Activated naive CD8-positive, alpha-beta T cell treated with anti-CD3 and anti-CD28 coated beads, Interleukin-2, amount 50 U/mL, for 24 hours (primary cell): ENCODE measurements around the gene GBP6.
"Not testable (repeated sequence)": the region's sequence is repeated elsewhere in the genome, so short reads cannot be mapped to it uniquely, and the experiment has no call there.

Experiments
- ATAC-seq: fragments of 150-1000 bp; cut with Tn5 transposase; one replicate; pipeline ENCODE4 v1.10.0; 2021
- DNase-seq: peaks from one replicate; pipeline ENCODE4 v3.0.0; 2021
- H3K27ac Mint-ChIP-seq: one replicate; pipeline ENCODE4 v1.8.0; 2021; ENCODE audit warnings: mild to moderate bottlenecking, mixed read lengths
- H3K27me3 Mint-ChIP-seq: one replicate; pipeline ENCODE4 v1.8.0; 2021; ENCODE audit warnings: mixed read lengths
- H3K36me3 Mint-ChIP-seq: one replicate; pipeline ENCODE4 v1.8.0; 2021; ENCODE audit warnings: low read depth, mixed read lengths
- H3K4me1 Mint-ChIP-seq: one replicate; pipeline ENCODE4 v1.8.0; 2021; ENCODE audit warnings: mixed read lengths
- H3K4me3 Mint-ChIP-seq: one replicate; pipeline ENCODE4 v1.8.0; 2021; ENCODE audit warnings: mild to moderate bottlenecking, moderate library complexity, mixed read lengths
- H3K9me3 Mint-ChIP-seq: one replicate; pipeline ENCODE4 v1.8.0; 2021; ENCODE audit warnings: mixed read lengths

GBP6 gene

GRCh38 chr1:89394851-89395250 is 31.0 kb downstream of the GBP6 start:
- no peaks in the 10 kb centered on the region for H3K4me1 Mint-ChIP-seq
- no peaks in the 10 kb centered on the region for H3K27me3 Mint-ChIP-seq
- H3K9me3 Mint-ChIP-seq = peaks cover 25% of the 10 kb centered on the region
- ATAC-seq = no peak
- H3K4me3 Mint-ChIP-seq = no peak overlapping the region
- no peak overlapping the region for H3K27ac Mint-ChIP-seq
- no peak for DNase-seq
- H3K36me3 Mint-ChIP-seq = no peaks in the 10 kb centered on the region

- H3K9me3 Mint-ChIP-seq = peaks cover 25% of the 10 kb centered on the region
- H3K27ac Mint-ChIP-seq = no peak overlapping the region
- no peak for DNase-seq
- no peak for ATAC-seq
- no peak overlapping the region for H3K4me3 Mint-ChIP-seq
- H3K36me3 Mint-ChIP-seq = no peaks in the 10 kb centered on the region
- no peaks in the 10 kb centered on the region for H3K27me3 Mint-ChIP-seq
- no peaks in the 10 kb centered on the region for H3K4me1 Mint-ChIP-seq
Observed at GRCh38 chr1:89396902-89397301, 33.0 kb downstream of the GBP6 start.

DNA sequence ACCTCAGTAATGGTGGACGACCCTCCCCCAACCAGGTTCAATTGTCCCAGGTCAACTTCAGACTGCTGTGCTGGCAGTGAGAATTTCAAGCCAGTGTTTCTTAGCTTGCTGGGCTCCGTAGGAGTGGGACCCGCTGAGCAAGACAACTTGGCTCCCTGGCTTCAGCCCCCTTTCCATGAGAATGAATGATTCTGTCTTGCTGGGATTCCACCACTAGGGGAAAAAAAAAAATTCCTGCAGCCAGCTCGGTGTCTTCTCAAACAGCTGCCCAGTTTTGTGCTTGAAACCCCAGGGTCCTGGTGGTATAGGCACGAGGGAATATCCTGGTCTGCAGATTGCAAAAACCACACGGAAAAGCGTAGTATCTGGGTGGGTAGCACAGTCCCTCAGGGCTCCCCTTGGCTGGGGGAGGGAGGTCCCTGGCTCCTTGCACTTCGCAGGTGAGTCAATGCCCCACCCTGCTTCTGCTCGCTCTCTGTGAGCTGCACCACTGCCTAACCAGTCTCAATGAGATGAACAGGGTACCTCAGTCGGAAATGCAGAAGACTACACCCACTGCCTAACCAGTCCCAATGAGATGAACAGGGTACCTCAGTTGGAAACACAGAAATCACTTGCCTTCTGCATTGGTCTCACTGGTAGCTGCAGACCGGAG is 41.5 kb downstream of the GBP6 start:
- Mint-ChIP-seq H3K27me3 (no peaks in the 10 kb centered on the region), H3K36me3 (no peaks in the 10 kb centered on the region), H3K4me3 (no peak overlapping the region), H3K4me1 (peaks cover 23% of the 10 kb centered on the region), H3K27ac (no peak overlapping the region), H3K9me3 (no peaks in the 10 kb centered on the region)
- ATAC-seq (no peak), DNase-seq (no peak)

DNA sequence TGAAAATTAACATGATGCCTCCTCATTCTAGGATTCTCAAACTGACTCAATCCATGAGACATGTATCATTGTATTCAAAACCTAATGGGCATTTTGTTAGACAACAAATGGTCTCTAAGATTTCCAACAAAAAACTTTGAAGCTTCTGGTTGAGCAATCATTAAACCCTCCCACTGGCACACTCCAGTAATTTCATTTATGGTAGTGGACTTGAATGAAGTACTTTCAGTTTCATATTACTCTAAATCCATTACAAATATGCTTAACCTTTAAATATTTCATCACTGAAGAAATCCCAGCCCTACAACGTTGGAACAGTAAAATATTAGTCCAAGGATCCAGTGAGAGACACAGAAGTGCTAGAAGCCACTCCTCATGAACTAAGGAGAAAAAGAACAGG is 43.5 kb downstream of the GBP6 start:
- peak overlapping the region; percentile 73 for H3K4me3 Mint-ChIP-seq

DNA sequence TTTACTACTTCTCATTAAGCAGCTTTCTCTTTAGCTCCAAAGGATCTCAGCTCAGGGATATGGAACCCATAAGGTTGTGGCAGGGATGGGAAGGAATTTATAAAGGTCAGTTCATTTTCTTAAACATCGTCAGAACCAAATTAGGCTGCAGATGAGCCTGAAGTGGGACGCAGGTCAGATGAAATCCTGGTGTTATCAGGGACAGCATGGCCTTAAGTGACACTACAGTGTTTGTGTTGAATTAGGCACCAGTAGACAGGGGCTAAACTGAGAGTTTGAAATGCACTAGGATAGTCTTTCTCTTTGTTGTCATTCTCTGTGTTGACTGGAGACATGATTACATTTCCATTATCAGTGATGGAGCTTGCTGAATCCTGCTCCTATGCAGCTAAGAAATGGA is 43.9 kb downstream of the GBP6 start:
- Mint-ChIP-seq H3K4me1 (peaks cover 23% of the 10 kb centered on the region), H3K27ac (peak overlapping the region; percentile 69), H3K4me3 (peak overlapping the region; percentile 73)
- H3K9me3 Mint-ChIP-seq, H3K36me3 Mint-ChIP-seq, H3K27me3 Mint-ChIP-seq, DNase-seq, ATAC-seq: not testable (repeated sequence)

More for the DNA sequence above, 43.5 kb downstream of the GBP6 start:
- Mint-ChIP-seq H3K36me3 (no peaks in the 10 kb centered on the region), H3K27ac (peak overlapping the region; percentile 69), H3K9me3 (no peaks in the 10 kb centered on the region), H3K27me3 (no peaks in the 10 kb centered on the region), H3K4me1 (peaks cover 23% of the 10 kb centered on the region)
- DNase-seq = no peak
- no peak for ATAC-seq

- no peaks in the 10 kb centered on the region for H3K27me3 Mint-ChIP-seq
- ATAC-seq (no peak), DNase-seq (no peak)
- no peaks in the 10 kb centered on the region for H3K4me1 Mint-ChIP-seq
- H3K4me3 Mint-ChIP-seq = no peak overlapping the region
- H3K36me3 Mint-ChIP-seq = no peaks in the 10 kb centered on the region
- H3K9me3 Mint-ChIP-seq = no peaks in the 10 kb centered on the region
- no peak overlapping the region for H3K27ac Mint-ChIP-seq
Observed at GRCh38 chr1:89425056-89425455, 61.2 kb downstream of the GBP6 start.

DNA sequence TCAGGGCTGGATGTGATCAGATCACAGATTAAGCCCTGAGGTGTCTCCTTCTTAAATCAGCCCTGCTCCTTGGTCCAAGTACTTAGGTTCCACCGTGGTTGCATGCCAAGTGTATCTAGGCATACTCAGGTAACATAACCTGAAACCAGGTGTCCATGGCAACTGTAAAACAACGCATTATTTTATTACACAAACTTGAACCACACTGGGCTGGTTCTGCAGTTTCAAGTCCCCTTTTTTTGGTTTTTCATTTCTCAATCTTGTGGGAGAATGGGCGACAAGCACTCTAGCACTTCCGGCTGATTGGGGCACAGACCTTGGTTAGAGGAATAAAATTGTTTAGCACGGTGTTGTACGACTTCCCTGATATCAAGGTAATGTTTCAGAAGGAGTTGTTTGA is 65.2 kb downstream of the GBP6 start:
- DNase-seq (no peak), ATAC-seq (no peak)
- Mint-ChIP-seq H3K4me3 (no peak overlapping the region), H3K9me3 (no peaks in the 10 kb centered on the region), H3K36me3 (no peaks in the 10 kb centered on the region), H3K27me3 (peaks cover 1% of the 10 kb centered on the region), H3K27ac (no peak overlapping the region), H3K4me1 (peaks cover 11% of the 10 kb centered on the region)

- not testable (repeated sequence) for DNase-seq, H3K9me3 Mint-ChIP-seq, H3K36me3 Mint-ChIP-seq, ATAC-seq, H3K4me3 Mint-ChIP-seq, H3K27me3 Mint-ChIP-seq, H3K27ac Mint-ChIP-seq
- peaks cover 11% of the 10 kb centered on the region for H3K4me1 Mint-ChIP-seq
Observed at GRCh38 chr1:89429681-89430080, 65.8 kb downstream of the GBP6 start.

DNA sequence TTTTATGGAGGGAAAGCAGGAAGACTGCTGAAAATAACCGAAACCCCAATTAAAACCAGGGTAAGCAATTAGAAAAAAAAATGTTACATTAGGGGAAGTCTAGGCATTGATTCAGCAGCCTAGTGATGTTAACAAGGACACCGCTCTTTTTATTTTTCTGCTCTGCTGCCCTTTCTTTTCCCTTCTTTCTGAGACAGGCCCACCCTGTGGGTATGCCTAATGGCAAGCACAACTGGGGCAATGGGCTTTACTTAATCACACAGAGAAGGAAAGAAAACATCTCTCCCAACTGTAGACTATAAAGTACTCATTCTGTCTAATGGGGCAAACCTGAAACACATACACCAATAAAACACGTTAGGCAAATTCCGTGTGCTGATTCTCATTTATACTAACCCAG is 69.6 kb downstream of the GBP6 start:
- H3K27ac Mint-ChIP-seq = no peak overlapping the region
- H3K36me3 Mint-ChIP-seq = peaks cover 2% of the 10 kb centered on the region
- peaks cover 9% of the 10 kb centered on the region for H3K9me3 Mint-ChIP-seq
- ATAC-seq (no peak), DNase-seq (no peak)
- H3K4me1 Mint-ChIP-seq = peaks cover 11% of the 10 kb centered on the region
- no peak overlapping the region for H3K4me3 Mint-ChIP-seq
- peaks cover 6% of the 10 kb centered on the region for H3K27me3 Mint-ChIP-seq

DNA sequence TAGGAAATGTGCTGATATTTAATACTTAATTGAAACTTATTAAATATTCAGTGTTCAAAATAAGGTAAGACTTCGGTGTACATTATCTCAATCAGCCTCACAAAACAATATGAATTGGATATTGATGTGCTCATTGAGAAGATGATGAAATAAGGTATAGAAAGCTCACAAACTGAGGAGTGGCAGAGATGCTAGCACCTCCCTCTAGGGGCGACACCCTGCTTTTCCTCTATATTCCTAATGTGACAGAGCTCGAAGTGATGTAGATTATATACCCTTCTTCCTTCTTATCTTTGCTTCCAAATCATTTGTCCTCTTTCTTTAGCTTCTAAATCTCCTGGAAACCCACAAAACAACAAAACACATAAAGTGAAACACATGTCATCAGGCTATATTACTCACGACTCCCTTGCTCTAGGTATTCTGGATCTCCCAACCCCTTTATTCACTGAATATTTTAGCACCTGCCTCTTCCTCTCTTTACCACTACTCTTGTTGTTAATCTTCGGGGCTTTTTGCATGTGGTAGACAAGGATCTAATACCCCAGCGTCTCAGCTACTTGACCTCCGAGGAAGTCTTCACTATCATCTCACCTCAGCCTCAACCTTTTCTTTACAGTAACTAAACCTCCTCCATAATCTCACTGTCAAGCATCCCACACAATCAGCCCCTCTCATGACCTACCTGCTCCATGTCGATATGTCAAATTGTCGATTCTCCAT is 70.4 kb downstream of the GBP6 start:
- Mint-ChIP-seq H3K9me3 (peaks cover 17% of the 10 kb centered on the region), H3K4me1 (peaks cover 11% of the 10 kb centered on the region)
- ATAC-seq = peak; percentile 96
- not testable (repeated sequence) for H3K4me3 Mint-ChIP-seq, H3K27ac Mint-ChIP-seq, H3K27me3 Mint-ChIP-seq, H3K36me3 Mint-ChIP-seq, DNase-seq
